SK-N-DZ (cell line): Measurements from ENCODE around the gene TRIO.

Experiments used
- DNase-seq: peaks from one replicate; pipeline ENCODE4 v3.0.0-alpha.2; 2015; ENCODE audit warnings: low spot score

Gene TRIO

DNA sequence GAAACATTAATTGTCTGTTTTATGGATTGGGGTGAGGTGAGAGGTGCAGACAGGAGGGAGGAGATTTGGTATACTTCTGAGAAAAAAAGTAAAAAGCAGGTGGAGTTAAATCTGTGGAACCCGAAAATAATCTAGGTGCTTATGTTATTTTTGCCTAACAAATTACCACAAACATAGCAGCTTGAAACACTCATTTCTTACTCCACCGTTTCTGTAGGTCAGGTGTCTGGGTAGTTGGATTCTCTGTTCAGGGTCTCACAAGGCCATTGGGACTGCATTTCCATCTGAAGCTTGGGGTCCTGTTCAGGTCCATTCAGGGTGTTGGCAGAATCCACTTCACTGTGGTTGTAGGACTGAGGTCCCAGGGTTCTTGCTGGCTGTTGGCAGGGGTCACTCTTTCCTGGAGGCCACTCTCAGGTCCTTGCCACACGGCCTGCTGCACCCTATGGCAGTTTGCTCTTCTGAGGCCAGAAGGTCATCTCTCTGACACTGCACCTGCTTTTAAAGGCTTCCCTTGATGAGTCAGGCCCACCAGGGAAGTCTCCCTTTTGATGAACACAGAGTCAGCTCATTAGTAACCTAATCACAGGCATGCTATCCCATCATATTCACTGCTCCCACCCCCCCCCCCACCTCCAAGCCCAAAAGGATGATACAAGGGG is 82.2 kb downstream of the TRIO start:
- no peak for DNase-seq

DNA sequence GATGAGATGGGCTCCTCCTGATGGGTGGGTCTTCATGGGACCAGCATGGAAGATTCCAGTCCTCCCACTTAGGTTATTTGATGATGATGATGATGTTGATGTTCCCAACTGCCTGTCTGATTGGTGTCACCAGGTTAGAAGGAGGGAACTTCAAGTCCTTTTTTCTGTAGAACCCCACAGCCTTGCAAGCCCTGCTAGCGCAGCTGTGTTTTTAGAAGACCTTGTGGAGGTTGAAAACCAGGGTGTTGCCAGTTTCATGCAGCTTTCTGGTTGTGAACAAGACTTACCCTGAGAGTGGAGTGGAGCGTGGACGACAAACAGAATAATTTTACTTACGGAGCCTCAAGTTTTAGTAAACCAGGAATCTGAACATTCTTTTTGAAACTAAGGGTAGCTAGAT is 83.0 kb downstream of the TRIO start:
- no peak for DNase-seq

GRCh38 chr5:14226554-14226953 is 83.4 kb downstream of the TRIO start:
- DNase-seq: no peak

DNA sequence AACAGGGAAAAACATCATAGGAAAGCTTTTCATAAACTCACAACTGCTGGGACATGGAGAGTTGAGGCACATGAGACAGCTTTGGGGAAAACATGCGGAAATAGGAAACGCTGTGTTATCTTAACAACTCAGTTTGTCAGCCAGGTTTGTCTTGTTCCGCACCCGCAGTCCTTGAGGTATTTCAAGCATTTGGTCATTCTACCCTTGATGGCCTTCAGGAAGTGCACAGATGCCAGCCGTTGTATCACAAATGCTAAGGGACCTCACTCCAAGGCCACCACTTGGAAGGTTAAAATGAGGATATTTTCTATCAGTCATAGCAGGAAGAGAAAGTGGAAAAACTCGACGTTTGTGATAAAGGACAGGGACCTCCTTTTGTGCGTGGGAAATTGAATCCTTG is 83.8 kb downstream of the TRIO start:
- DNase-seq: no peak

- no peak for DNase-seq
Observed at GRCh38 chr5:14227513-14227912, 84.4 kb downstream of the TRIO start.

DNA sequence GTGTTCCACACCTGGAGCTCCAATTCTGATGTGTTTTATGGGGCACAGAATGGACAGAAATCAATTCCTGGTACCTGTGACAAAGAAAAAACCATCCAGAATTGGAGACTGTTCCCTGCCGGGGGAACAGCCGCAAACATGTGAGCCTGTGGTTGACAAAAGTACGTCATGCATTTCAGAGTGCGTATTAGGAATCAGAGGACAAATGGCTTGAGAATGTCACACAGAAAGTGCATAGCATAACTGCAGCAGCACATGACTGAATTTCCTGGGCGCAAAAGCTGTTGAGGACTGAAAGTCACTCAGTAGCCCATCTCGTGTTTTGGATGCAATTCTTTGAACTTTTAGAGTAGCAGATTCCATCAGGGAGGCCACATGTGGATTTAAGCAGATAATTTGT is 85.1 kb downstream of the TRIO start:
- DNase-seq: no peak

DNA sequence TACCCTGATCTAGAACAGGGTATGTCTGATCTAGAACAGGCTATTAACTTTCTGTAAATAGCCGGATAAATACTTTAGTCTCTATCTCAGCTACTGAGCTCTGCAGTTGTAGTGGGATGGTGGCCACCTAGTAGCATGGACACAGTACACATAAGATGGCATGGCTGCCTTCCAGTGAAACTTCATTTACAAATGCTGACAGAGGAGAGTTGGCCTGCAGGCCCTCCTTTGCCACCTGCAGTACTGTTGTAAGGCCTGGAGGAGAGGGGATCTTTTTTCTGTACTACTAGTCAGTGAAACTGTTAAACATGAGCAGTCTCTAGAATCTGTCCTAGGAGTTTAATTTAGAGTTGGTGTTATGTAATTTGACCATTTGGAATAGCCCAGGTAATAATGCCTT is 86.0 kb downstream of the TRIO start:
- no peak for DNase-seq

GRCh38 chr5:14229734-14230133 is 86.6 kb downstream of the TRIO start:
- DNase-seq: no peak

DNA sequence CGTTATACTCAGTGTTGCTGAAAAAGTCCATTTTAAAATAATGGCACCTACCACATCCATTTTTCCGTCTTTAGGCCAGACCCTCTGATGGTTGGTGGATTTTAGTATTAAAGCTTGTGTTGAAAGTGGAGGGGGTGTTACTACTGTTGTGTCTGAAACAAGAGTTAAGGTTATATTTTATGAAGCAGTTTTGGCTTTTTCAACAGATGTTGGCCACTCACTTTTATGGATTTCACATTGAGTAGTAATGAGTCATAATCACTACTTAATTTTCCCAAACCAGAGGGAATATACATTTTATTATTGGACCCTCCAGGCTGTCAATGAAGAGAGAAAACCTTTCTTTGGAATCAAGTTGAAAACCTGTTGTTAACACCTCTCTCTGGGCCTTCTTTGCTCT is 88.0 kb downstream of the TRIO start:
- DNase-seq: no peak

DNA sequence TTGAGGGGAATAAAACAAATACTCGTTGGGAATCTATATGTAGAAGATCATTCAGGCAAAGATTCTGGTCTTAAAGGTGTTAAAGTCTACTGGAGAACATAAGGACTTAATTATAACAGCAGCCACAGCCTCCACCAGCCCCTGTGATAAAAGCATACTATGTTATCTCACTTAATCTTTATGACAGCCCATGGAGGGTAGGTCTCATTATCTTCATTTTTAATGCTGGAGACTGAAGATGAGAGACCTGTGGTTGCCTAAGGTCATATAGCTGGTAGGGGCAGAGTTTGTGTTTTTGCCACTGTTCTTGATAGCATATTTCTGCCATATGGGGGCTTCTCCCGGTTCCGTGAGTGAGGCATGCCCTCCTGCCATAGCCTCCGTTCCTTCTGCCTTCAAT is 88.7 kb downstream of the TRIO start:
- no peak for DNase-seq

DNA sequence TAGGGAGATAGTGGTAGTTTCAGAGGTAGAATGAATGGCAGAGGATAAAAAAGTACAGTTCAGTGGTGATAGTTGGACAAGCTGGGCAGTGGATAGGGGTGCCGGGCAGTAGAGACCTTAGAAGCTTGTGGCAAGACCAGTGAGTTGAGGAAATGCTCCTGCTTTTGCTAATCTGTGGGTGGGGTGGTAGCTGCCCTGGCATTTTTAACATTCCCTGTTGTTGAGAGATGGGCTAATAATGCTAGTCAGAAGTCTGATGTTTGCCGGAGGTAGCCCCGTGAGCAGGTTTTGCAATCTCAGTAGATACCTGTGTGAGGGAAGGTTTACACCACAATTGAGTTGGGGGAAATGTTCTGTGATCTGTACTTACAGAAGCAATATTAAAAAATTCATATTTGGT is 91.1 kb downstream of the TRIO start:
- no peak for DNase-seq

GRCh38 chr5:14235872-14236271 is 92.7 kb downstream of the TRIO start:
- DNase-seq: no peak

DNA sequence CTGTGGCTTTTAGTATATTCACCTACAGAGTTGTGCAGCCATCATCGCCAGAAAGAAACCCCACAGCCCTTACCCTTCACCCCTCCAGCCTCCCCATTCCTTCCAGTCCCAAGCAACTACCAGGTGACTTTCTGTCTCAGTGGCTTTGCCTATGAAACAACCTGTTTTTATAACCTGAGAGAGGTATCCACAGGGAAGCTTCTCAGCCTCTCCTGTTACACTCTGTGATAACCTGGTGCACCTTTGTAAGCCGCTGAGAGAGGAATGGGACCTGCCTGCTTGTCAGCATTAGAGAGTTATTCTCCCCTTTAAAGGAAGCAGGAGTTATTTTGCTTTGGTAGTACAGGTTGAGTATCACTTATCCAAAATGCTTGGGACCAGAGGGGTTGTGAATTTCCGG is 93.6 kb downstream of the TRIO start:
- no peak for DNase-seq

- no peak for DNase-seq
Observed at GRCh38 chr5:14237317-14238086, 94.4 kb downstream of the TRIO start.

DNA sequence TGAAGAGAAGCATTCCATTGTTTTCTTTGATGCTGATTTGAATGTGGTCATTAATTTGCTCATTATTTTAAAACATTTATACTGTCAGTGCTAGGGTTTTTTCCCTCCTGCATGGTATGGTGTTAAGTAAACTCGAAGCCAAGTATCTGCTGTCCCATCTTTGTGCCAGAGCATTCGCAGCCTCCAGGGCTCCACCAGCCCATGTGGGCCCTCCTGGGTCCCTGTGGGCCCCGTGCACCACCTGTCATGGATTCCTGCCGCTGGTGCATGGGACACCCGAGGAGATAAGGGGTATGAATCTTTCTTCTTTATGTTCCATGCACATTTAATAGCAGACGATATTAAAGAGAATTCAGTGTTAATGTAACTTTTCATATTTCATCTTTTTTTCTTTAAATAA is 95.1 kb downstream of the TRIO start:
- no peak for DNase-seq

GRCh38 chr5:14239404-14239803 is 96.3 kb downstream of the TRIO start:
- no peak for DNase-seq

GRCh38 chr5:14239951-14240350 is 96.8 kb downstream of the TRIO start:
- no peak for DNase-seq

GRCh38 chr5:14240359-14240758 is 97.2 kb downstream of the TRIO start:
- DNase-seq: no peak

DNA sequence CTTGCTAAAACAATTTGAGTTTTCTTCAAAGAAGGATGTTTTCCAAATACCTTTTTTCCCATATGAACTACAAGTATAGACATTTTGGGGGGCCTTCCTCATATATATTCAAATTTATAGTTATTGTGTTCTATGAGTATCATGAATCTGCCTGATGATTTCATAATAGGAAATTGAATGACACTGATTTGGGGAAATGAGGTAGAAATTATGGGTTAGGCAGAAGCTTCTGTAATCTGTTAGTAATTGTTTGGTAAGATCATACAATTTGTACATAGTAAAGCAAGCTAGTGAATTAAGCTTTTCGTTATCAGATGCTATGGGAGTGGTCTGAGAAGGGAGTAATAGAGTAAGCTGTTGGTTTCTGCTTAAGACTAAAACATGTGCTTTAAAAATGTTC is 98.0 kb downstream of the TRIO start:
- no peak for DNase-seq

DNA sequence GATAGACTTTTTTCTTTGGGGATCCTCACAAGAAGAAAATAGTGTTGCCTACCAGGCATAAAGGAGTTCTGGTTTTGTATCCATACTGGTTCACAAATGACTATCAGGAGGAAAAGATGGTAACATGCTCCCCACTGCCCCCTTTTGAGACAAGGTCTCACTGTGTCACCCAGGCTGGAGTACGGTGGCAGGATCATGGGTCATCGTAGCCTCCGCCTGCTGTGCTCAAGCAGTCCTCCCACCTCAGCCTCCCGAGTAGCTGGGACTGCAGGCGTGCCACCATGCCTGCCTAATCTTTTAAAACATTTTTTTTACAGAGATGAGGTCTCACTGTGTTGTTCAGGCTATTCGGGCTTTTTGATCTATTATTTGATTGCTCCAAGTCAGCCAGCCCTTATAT is 99.3 kb downstream of the TRIO start:
- no peak for DNase-seq

DNA sequence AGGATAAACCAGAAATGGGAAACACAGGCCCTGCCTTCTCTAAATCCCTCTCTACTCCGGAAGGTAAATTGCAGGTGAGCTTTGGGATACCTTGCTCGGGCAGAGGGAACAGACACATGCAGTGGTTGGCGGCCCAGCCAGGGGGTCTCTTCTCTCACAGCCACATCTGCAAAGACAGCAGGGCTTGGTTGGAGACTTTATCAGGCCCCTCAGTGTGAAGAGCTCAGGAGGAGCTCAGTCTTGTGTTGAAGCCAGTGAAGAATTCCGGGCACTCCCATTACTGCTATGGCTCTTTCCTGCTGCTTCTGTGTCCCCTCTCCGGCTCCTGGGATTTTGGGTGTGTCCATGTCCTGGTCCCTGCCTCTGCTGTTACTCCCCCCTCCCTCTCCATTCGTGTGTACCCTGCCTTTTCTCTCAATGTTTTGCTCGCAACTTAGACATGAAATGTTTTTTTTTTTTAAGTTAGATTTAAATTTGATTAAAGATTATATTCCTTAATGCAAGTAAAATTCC is 99.8 kb downstream of the TRIO start:
- no peak for DNase-seq

DNA sequence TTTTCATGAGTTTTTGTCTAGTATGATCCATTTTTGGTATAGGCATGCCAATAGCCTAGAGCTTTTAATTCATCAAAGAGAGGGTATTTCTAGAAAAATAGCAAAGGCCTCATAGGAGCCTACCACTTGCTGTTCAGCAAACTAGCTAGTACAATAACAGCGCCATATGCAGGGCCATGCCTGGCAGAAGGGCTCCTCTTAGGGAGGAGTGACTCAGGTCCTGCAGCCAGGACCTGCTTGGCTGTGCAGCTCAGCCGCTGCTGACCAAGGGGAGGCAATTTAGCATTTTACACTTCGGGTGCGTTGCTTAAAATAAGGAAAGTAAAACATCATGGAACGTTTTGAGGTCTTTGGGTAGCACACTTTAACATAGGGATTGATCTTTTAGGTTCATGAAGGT is 100.6 kb downstream of the TRIO start:
- DNase-seq: no peak

- no peak for DNase-seq
Observed at GRCh38 chr5:14244721-14245120, 101.6 kb downstream of the TRIO start.
